ENCODE results near the gene AKTIP.

DNA sequence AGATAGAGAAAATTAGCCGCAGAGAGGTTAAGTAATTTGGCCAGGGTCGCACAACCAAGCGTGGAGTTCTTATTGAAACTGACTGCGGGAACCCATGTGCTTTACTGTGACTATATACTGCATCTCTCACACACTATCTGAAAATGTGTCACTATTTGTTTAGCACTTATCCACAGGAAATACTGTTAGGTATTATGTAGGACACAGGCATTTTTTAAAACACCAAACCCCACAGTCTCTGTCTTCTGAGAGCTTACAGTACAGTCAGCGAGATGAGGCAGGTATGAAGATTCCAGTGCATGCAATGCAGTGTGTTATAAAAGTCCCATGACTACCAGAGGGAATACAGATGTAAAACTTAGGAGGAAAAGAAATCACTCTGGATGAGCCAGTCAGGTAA lies 57.5 kb downstream of the AKTIP start:
- TF ChIP-seq POLR2A (IDR thresholded peaks at IDR 0.05), result no peak
- TF ChIP-seq, protein P1, sequence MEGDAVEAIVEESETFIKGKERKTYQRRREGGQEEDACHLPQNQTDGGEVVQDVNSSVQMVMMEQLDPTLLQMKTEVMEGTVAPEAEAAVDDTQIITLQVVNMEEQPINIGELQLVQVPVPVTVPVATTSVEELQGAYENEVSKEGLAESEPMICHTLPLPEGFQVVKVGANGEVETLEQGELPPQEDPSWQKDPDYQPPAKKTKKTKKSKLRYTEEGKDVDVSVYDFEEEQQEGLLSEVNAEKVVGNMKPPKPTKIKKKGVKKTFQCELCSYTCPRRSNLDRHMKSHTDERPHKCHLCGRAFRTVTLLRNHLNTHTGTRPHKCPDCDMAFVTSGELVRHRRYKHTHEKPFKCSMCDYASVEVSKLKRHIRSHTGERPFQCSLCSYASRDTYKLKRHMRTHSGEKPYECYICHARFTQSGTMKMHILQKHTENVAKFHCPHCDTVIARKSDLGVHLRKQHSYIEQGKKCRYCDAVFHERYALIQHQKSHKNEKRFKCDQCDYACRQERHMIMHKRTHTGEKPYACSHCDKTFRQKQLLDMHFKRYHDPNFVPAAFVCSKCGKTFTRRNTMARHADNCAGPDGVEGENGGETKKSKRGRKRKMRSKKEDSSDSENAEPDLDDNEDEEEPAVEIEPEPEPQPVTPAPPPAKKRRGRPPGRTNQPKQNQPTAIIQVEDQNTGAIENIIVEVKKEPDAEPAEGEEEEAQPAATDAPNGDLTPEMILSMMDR (IDR thresholded peaks at IDR 0.05), result no peak

Data from thyroid gland (tissue), 4 donors.